ENCODE measurements around the gene FSIP1. TPM values are rescaled to one million over a fixed set of nuclear protein-coding genes. Genes with fewer than 3 reads are reported as not detected.

The FSIP1 gene
- total RNA-seq, 2 experiments from 2014 or later, result 0.22 to 0.34 TPM

DNA sequence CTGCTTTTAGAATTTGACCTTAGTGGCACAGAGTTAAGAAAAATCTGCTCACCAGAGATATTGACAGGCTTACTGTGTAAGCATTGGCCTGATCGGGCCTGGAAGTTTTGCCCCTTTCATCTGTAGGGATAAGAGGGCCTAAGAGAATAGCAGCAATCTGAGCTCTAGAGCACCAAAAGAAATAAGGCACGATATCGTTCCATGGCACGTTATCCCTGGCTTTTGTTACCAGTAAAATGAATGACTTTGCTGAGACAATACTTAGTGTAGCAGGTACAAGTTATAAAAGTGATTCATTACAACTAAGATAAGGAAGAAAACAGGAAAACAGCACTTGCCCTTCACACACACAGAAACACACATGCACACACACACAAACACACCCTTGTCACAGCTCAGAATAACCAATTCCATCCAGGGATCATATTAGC, 196.8 kb downstream of the FSIP1 start:
- Mint-ChIP-seq H3K36me3 (ENCODE audit: low read depth) (no peaks in the 10 kb centered on the region), H3K4me1 (ENCODE audit: low read depth) (peaks cover 10% of the 10 kb centered on the region), H3K4me3 (no peak overlapping the region), H3K27me3 (peaks cover 34% of the 10 kb centered on the region), H3K9me3 (no peaks in the 10 kb centered on the region), H3K27ac (no peak overlapping the region)
- Histone ChIP-seq H3K27ac (ENCODE audit: low read depth in 1 of 2, low read length in 2 of 2) (no peak overlapping the region), H3K4me1 (ENCODE audit: insufficient read depth, low read length) (peaks cover 12% of the 10 kb centered on the region), H3K9me3 (ENCODE audit: control insufficient read depth in 1 of 2, insufficient read depth in 1 of 2, low read length in 2 of 2) (peaks cover 0 to 10% of the 10 kb centered on the region in 2 experiments), H3K27me3 (ENCODE audit: control insufficient read depth in 1 of 2, insufficient read depth in 2 of 2, low read length in 2 of 2) (peaks cover 8 to 14% of the 10 kb centered on the region in 2 experiments), H3K4me3 (ENCODE audit: low read length) (no peak overlapping the region), H3K36me3 (ENCODE audit: insufficient read depth, low read length) (no peaks in the 10 kb centered on the region)
- ChIA-PET POLR2A (no interaction called here), CTCF (no interaction called here)
- TF ChIP-seq, protein P1, sequence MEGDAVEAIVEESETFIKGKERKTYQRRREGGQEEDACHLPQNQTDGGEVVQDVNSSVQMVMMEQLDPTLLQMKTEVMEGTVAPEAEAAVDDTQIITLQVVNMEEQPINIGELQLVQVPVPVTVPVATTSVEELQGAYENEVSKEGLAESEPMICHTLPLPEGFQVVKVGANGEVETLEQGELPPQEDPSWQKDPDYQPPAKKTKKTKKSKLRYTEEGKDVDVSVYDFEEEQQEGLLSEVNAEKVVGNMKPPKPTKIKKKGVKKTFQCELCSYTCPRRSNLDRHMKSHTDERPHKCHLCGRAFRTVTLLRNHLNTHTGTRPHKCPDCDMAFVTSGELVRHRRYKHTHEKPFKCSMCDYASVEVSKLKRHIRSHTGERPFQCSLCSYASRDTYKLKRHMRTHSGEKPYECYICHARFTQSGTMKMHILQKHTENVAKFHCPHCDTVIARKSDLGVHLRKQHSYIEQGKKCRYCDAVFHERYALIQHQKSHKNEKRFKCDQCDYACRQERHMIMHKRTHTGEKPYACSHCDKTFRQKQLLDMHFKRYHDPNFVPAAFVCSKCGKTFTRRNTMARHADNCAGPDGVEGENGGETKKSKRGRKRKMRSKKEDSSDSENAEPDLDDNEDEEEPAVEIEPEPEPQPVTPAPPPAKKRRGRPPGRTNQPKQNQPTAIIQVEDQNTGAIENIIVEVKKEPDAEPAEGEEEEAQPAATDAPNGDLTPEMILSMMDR (IDR thresholded peaks at IDR 0.05), result no peak
- no peak for DNase-seq
- intact Hi-C loops (cut with DNase I, micrococcal nuclease), result loop anchor here in 1 of 2 experiments (10.0 kb wide), 2 partner anchors 861 to 1141 kb away; no protein-coding TSS in a partner anchor
- no peak for ATAC-seq (ENCODE audit: poor library complexity)

DNA sequence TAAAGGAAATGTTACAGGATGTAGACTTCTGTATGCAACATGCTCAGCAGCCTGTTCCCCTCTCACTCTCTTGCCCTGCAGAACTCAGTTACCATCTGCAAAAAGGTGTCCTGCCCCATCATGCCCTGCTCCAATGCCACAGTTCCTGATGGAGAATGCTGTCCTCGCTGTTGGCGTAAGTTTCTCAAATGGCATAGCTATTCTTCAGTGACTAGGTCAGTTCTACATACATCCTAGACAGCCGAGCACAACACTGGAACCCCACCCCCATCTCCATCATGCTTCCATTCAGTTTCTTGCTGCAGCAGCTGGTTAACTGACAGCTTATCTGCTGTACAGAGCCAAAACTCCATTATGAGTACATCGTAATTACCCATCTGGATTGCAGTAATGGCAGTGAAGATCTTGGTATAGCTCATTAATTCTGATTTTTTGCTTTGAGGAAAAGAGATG, 197.2 kb downstream of the FSIP1 start:
- ATAC-seq (ENCODE audit: poor library complexity) (no peak), DNase-seq (no peak)
- no peak overlapping the region for H3K4me3 ChIP-seq (ENCODE audit: low read length)
- no peak overlapping the region for H3K27ac ChIP-seq (ENCODE audit: low read depth in 1 of 2, low read length in 2 of 2)
- intact Hi-C loops (cut with DNase I, micrococcal nuclease), result loop anchor here in 1 of 2 experiments (10.0 kb wide), 2 partner anchors 861 to 1141 kb away; no protein-coding TSS in a partner anchor
- ChIA-PET CTCF (no interaction called here), POLR2A (no interaction called here)
- Mint-ChIP-seq H3K4me1 (ENCODE audit: low read depth) (peaks cover 10% of the 10 kb centered on the region), H3K4me3 (no peak overlapping the region), H3K36me3 (ENCODE audit: low read depth) (no peaks in the 10 kb centered on the region), H3K27ac (no peak overlapping the region), H3K27me3 (peaks cover 34% of the 10 kb centered on the region), H3K9me3 (no peaks in the 10 kb centered on the region)
- peaks cover 16% of the 10 kb centered on the region for H3K4me1 ChIP-seq (ENCODE audit: insufficient read depth, low read length)
- H3K36me3 ChIP-seq (ENCODE audit: insufficient read depth, low read length), result no peaks in the 10 kb centered on the region
- TF ChIP-seq, protein P1 (IDR thresholded peaks at IDR 0.05), result no peak
- peaks cover 12 to 14% of the 10 kb centered on the region in 2 experiments for H3K27me3 ChIP-seq (ENCODE audit: control insufficient read depth in 1 of 2, insufficient read depth in 2 of 2, low read length in 2 of 2)
- peaks cover 0 to 13% of the 10 kb centered on the region in 2 experiments for H3K9me3 ChIP-seq (ENCODE audit: control insufficient read depth in 1 of 2, insufficient read depth in 1 of 2, low read length in 2 of 2)

GRCh38 chr15:39584662-39585388, 197.8 kb downstream of the FSIP1 start:
- Mint-ChIP-seq H3K27me3 (peaks cover 37% of the 10 kb centered on the region), H3K4me1 (ENCODE audit: low read depth) (peaks cover 12% of the 10 kb centered on the region), H3K27ac (no peak overlapping the region), H3K4me3 (no peak overlapping the region), H3K9me3 (no peaks in the 10 kb centered on the region), H3K36me3 (ENCODE audit: low read depth) (no peaks in the 10 kb centered on the region)
- Histone ChIP-seq H3K4me3 (ENCODE audit: low read length) (no peak overlapping the region), H3K27me3 (ENCODE audit: control insufficient read depth in 1 of 2, insufficient read depth in 2 of 2, low read length in 2 of 2) (peaks cover 14% of the 10 kb centered on the region in 2 experiments), H3K27ac (ENCODE audit: low read depth in 1 of 2, low read length in 2 of 2) (no peak overlapping the region), H3K36me3 (ENCODE audit: insufficient read depth, low read length) (no peaks in the 10 kb centered on the region), H3K4me1 (ENCODE audit: insufficient read depth, low read length) (peaks cover 22% of the 10 kb centered on the region), H3K9me3 (ENCODE audit: control insufficient read depth in 1 of 2, insufficient read depth in 1 of 2, low read length in 2 of 2) (peaks cover 0 to 13% of the 10 kb centered on the region in 2 experiments)
- ChIA-PET POLR2A (no interaction called here), CTCF (no interaction called here)
- TF ChIP-seq, protein P1 (IDR thresholded peaks at IDR 0.05), result no peak
- DNase-seq, result no peak
- no peak for ATAC-seq (ENCODE audit: poor library complexity)
- intact Hi-C loops (cut with DNase I, micrococcal nuclease), result loop anchor here (5.0 to 10.0 kb wide), 5 partner anchors 458 to 1140 kb away; no protein-coding TSS in a partner anchor

All from CD4-positive, alpha-beta T cell (primary cell).